Erythroblast (primary cell): Measurements from ENCODE around the gene DLAT.

Experiments
- DNase-seq, 2 experiments: peaks; one replicate each; lab custom pipeline; 2025; lab: John Stamatoyannopoulos, UW
- GATA1 ChIP-seq: IDR thresholded peaks from 2 replicates; pipeline ENCODE4 v1.6.1; 2011; ENCODE audit warnings: low read depth, mild to moderate bottlenecking, control low read depth, low read length, moderate library complexity
- POLR2A ChIP-seq: IDR thresholded peaks from 2 replicates; pipeline ENCODE4 v1.6.1; 2011; ENCODE audit warnings: mild to moderate bottlenecking, low read length

The DLAT gene

GRCh38 chr11:112097734-112098528 is 72.7 kb downstream of the DLAT start:
- TF ChIP-seq GATA1, result no peak
- TF ChIP-seq POLR2A, result no peak
- DNase-seq, result no peak

DNA sequence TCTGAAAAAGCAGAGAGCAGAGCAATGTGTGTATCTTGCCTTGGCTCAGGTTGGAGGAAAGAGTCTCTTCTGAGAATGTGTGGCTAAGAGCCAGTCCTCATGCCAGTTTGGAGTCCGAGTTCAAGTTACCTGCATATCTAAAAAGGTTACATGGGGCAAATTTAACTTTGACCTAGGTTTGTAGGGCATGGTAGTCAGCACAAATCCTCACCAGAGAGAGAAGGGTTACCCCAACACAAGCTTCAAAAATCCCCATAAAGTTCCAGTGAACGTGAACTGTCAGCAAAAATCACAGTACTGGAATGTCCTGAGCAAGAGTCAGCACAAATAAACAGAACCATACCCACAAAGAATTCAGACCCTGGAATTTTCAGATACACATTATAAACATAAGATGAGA is 75.3 kb downstream of the DLAT start:
- DNase-seq, result no peak
- TF ChIP-seq GATA1 (no peak), POLR2A (no peak)

GRCh38 chr11:112103446-112103845 is 78.2 kb downstream of the DLAT start:
- no peak for DNase-seq
- no peak for TF ChIP-seq POLR2A

DNA sequence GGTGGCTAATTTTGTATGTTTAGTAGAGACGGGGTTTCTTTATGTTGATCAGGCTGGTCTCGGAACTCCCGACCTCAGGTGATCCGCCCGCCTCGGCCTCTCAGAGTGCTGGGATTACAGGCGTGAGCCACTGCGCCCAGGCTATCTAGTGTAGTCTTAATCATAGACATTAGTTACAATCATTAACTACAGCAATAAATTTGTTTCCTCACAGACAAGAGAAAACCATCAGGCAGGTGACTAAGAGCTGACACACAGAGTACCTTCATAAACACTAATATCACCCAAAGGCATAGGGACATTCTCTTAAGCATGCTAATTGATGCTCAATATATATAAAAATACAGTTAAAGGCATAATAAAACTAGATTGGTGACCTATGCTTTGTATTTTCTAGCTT is 80.9 kb downstream of the DLAT start:
- DNase-seq, result no peak
- no peak for TF ChIP-seq GATA1
- TF ChIP-seq POLR2A, result no peak
